Fibroblast of upper back skin (primary cell): ENCODE measurements around the gene C12orf76.
A peak's percentile ranks its signal among the peaks of the same experiment; 100 is the strongest.
"Not testable (repeated sequence)": the region's sequence is repeated elsewhere in the genome, so short reads cannot be mapped to it uniquely, and the experiment has no call there.

Source experiments
- DNase-seq: peaks from one replicate; pipeline ENCODE4 v3.0.0-alpha.2; 2013

C12orf76 gene

GRCh38 chr12:110015132-110015531 lies 33.2 kb downstream of the C12orf76 start:
- no peak for DNase-seq

GRCh38 chr12:110012659-110013058 lies 35.7 kb downstream of the C12orf76 start:
- no peak for DNase-seq

GRCh38 chr12:110012137-110012536 lies 36.2 kb downstream of the C12orf76 start:
- DNase-seq = no peak

GRCh38 chr12:110010853-110011723 lies 37.2 kb downstream of the C12orf76 start:
- DNase-seq = no peak

GRCh38 chr12:110008681-110009398 lies 39.5 kb downstream of the C12orf76 start:
- not testable (repeated sequence) for DNase-seq

GRCh38 chr12:110007881-110008280 lies 40.4 kb downstream of the C12orf76 start:
- no peak for DNase-seq

- no peak for DNase-seq
These were observed 42.2 kb downstream of the C12orf76 start for GRCh38 chr12:110006115-110006514.

GRCh38 chr12:110005319-110005973 lies 42.9 kb downstream of the C12orf76 start:
- DNase-seq = no peak

- no peak for DNase-seq
These were observed 43.7 kb downstream of the C12orf76 start for GRCh38 chr12:110004598-110004997.

- DNase-seq = peak; percentile 29
These were observed 45.4 kb downstream of the C12orf76 start for GRCh38 chr12:110002676-110003515.

GRCh38 chr12:110001596-110001995 lies 46.7 kb downstream of the C12orf76 start:
- DNase-seq = peak; percentile 89

- DNase-seq = peak; percentile 36
These were observed 48.3 kb downstream of the C12orf76 start for GRCh38 chr12:109999983-110000505.

- no peak for DNase-seq
These were observed 48.7 kb downstream of the C12orf76 start for GRCh38 chr12:109999649-109999971.

GRCh38 chr12:109998904-109999648 lies 49.2 kb downstream of the C12orf76 start, which contains the start of gene ANKRD13A:
Gene ANKRD13A, plus strand, starts transcription at chr12:109999430. Its CDS starts 259 bp downstream, at chr12:109999689.
- DNase-seq = peak; percentile 94

GRCh38 chr12:109998241-109998903 lies 50.0 kb downstream of the C12orf76 start:
- peak; percentile 59 for DNase-seq

- no peak for DNase-seq
These were observed 50.9 kb downstream of the C12orf76 start for GRCh38 chr12:109997393-109997792.

GRCh38 chr12:109996483-109996853 lies 51.9 kb downstream of the C12orf76 start:
- no peak for DNase-seq

- peak; percentile 90 for DNase-seq
These were observed 52.4 kb downstream of the C12orf76 start, which contains the start of gene GIT2 for GRCh38 chr12:109995686-109996482. Gene GIT2, minus strand, starts transcription at chr12:109996368. Its CDS starts 144 bp downstream, at chr12:109996224.

- DNase-seq = no peak
These were observed 53.0 kb downstream of the C12orf76 start for GRCh38 chr12:109995361-109995685.
